H9 (cell line): ENCODE measurements around the gene PPP3CA. TPM values are rescaled to one million over a fixed set of nuclear protein-coding genes. Genes with fewer than 3 reads are reported as not detected.

Source experiments
- DNase-seq: peaks from one replicate; pipeline ENCODE4 v3.0.0-alpha.2; 2017
- H2AFZ ChIP-seq: one replicate; pipeline ENCODE4 v1.6.1; 2013; ENCODE audit warnings: mild to moderate bottlenecking, low read length, control low read depth, moderate library complexity
- H2AK5ac ChIP-seq: 2 replicates; pipeline ENCODE4 v1.6.1; 2013; ENCODE audit warnings: low read length, control low read depth, mixed read lengths; ENCODE audit not compliant: insufficient read length
- H2BK120ac ChIP-seq: one replicate; pipeline ENCODE4 v1.6.1; 2013; ENCODE audit warnings: low read depth, mild to moderate bottlenecking, low read length, control low read depth, inconsistent platforms; ENCODE audit not compliant: poor library complexity, severe bottlenecking
- H2BK12ac ChIP-seq: 2 replicates; pipeline ENCODE4 v1.6.1; 2013; ENCODE audit warnings: low read length, control low read depth, mixed read lengths, low read depth; ENCODE audit not compliant: insufficient read length
- H2BK15ac ChIP-seq: 2 replicates; pipeline ENCODE4 v1.6.1; 2013; ENCODE audit warnings: low read depth, low read length, control low read depth
- H2BK20ac ChIP-seq: one replicate; pipeline ENCODE4 v1.6.1; 2013; ENCODE audit warnings: low read depth, mild to moderate bottlenecking, low read length, control low read depth, inconsistent platforms; ENCODE audit not compliant: poor library complexity, severe bottlenecking
- H2BK5ac ChIP-seq: 2 replicates; pipeline ENCODE4 v1.6.1; 2013; ENCODE audit warnings: low read length, control low read depth, mixed read lengths; ENCODE audit not compliant: insufficient read length
- H3K14ac ChIP-seq: 2 replicates; pipeline ENCODE4 v1.6.1; 2013; ENCODE audit warnings: low read length, control low read depth; ENCODE audit not compliant: insufficient read depth
- H3K18ac ChIP-seq: 2 replicates; pipeline ENCODE4 v1.6.1; 2013; ENCODE audit warnings: low read depth, mild to moderate bottlenecking, mixed read lengths, low read length, control low read depth; ENCODE audit not compliant: insufficient read length
- H3K23ac ChIP-seq: 2 replicates; pipeline ENCODE4 v1.6.1; 2013; ENCODE audit warnings: low read length, control low read depth, mixed read lengths, low read depth; ENCODE audit not compliant: insufficient read length
- H3K23me2 ChIP-seq: 2 replicates; pipeline ENCODE4 v1.6.1; 2013; ENCODE audit warnings: low read depth, mild to moderate bottlenecking, mixed read lengths, low read length, control low read depth; ENCODE audit not compliant: insufficient read length, poor library complexity, severe bottlenecking
- H3K27ac ChIP-seq: 2 replicates; pipeline ENCODE4 v1.5.1; 2013; ENCODE audit warnings: low read length, control low read depth, mixed read lengths, low read depth; ENCODE audit not compliant: insufficient read length
- H3K27me3 ChIP-seq: 2 replicates; pipeline ENCODE4 v1.6.1; 2013; ENCODE audit warnings: low read length, control low read depth, inconsistent platforms; ENCODE audit not compliant: insufficient read depth
- H3K4ac ChIP-seq: 2 replicates; pipeline ENCODE4 v1.6.1; 2013; ENCODE audit warnings: low read depth, mild to moderate bottlenecking, control low read depth, inconsistent platforms, low read length, moderate library complexity
- H3K4me1 ChIP-seq: 2 replicates; pipeline ENCODE4 v1.6.1; 2013; ENCODE audit warnings: low read length, control low read depth, inconsistent platforms; ENCODE audit not compliant: insufficient read depth
- H3K4me2 ChIP-seq: 2 replicates; pipeline ENCODE4 v1.6.1; 2013; ENCODE audit warnings: low read length, control low read depth, mixed read lengths; ENCODE audit not compliant: insufficient read length, insufficient read depth
- H3K56ac ChIP-seq: 2 replicates; pipeline ENCODE4 v1.6.1; 2013; ENCODE audit warnings: low read depth, mild to moderate bottlenecking, mixed read lengths, low read length, control low read depth; ENCODE audit not compliant: insufficient read length
- H3K79me1 ChIP-seq: 2 replicates; pipeline ENCODE4 v1.6.1; 2013; ENCODE audit warnings: low read depth, mild to moderate bottlenecking, moderate library complexity, low read length, control low read depth, inconsistent platforms; ENCODE audit not compliant: insufficient read depth, poor library complexity, severe bottlenecking
- H3K79me2 ChIP-seq: 2 replicates; pipeline ENCODE4 v1.6.1; 2013; ENCODE audit warnings: low read length, control low read depth, inconsistent platforms; ENCODE audit not compliant: insufficient read depth
- H3K9ac ChIP-seq: 2 replicates; pipeline ENCODE4 v1.6.1; 2013; ENCODE audit warnings: low read length, control low read depth, mixed read lengths; ENCODE audit not compliant: insufficient read length; ENCODE audit errors: extremely low read depth
- H3K9me3 ChIP-seq: one replicate; pipeline ENCODE4 v1.6.1; 2013; ENCODE audit warnings: low read depth, low read length, inconsistent platforms; ENCODE audit not compliant: control insufficient read depth
- H3T11ph ChIP-seq: one replicate; pipeline ENCODE4 v1.6.1; 2013; ENCODE audit warnings: mild to moderate bottlenecking, low read length, control low read depth, inconsistent platforms
- H4K20me1 ChIP-seq: one replicate; pipeline ENCODE4 v1.6.1; 2013; ENCODE audit not compliant: control insufficient read depth, insufficient read length, insufficient read depth
- H4K5ac ChIP-seq: 2 replicates; pipeline ENCODE4 v1.6.1; 2013; ENCODE audit warnings: low read depth, mild to moderate bottlenecking, mixed read lengths, low read length, control low read depth; ENCODE audit not compliant: insufficient read length
- H4K8ac ChIP-seq: replicated peaks from 2 replicates; pipeline ENCODE4 v1.6.1; 2013; ENCODE audit warnings: low read length, control low read depth, mixed read lengths, low read depth; ENCODE audit not compliant: insufficient read length
- H4K91ac ChIP-seq: 2 replicates; pipeline ENCODE4 v1.6.1; 2013; ENCODE audit warnings: low read depth, mild to moderate bottlenecking, moderate library complexity, mixed read lengths, low read length, control low read depth; ENCODE audit not compliant: insufficient read length
- H3K27ac Mint-ChIP-seq, 3 experiments: 2 replicates in 2 of 3; 3 replicates in 1 of 3; pipeline ENCODE4 v1.8.0; 2020 to 2021; ENCODE audit warnings: mixed read lengths in 3 of 3, mild to moderate bottlenecking in 1 of 3, moderate library complexity in 1 of 3
- H3K27me3 Mint-ChIP-seq: 2 replicates; pipeline ENCODE4 v1.8.0; 2021; ENCODE audit warnings: low read depth, mild to moderate bottlenecking, moderate library complexity, mixed read lengths
- H3K36me3 Mint-ChIP-seq, 3 experiments: 2 replicates in 2 of 3; 3 replicates in 1 of 3; pipeline ENCODE4 v1.8.0; 2020 to 2021; ENCODE audit warnings: low read depth in 3 of 3, mixed read lengths in 3 of 3; ENCODE audit not compliant: insufficient read depth in 1 of 3
- H3K4me1 Mint-ChIP-seq, 2 experiments: 2 replicates each; pipeline ENCODE4 v1.8.0; 2020; ENCODE audit warnings: mixed read lengths in 2 of 2
- H3K4me3 Mint-ChIP-seq, 2 experiments: 2 replicates in 1 of 2; 3 replicates in 1 of 2; pipeline ENCODE4 v1.8.0; 2020 to 2021; ENCODE audit warnings: mild to moderate bottlenecking in 2 of 2, mixed read lengths in 2 of 2, moderate library complexity in 1 of 2
- H3K9me3 Mint-ChIP-seq, 2 experiments: 2 replicates in 1 of 2; 3 replicates in 1 of 2; pipeline ENCODE4 v1.8.0; 2020; ENCODE audit warnings: mild to moderate bottlenecking in 2 of 2, mixed read lengths in 2 of 2, moderate library complexity in 1 of 2
- CTCF ChIP-seq: fragments of 200-600 bp; sonication (generic); conservative IDR thresholded peaks from 3 replicates; pipeline ENCODE4 v1.8.0; 2021; ENCODE audit warnings: antibody characterized with exemption, mild to moderate bottlenecking
- WGBS: extraction: QIAGEN DNeasy Blood & Tissue Kit; methylation state at CpG from one replicate; pipeline ENCODE4 v1.1.7; 2013; ENCODE audit warnings: missing lambda C conversion rate, low lambda C conversion rate, mixed read lengths; ENCODE audit not compliant: insufficient read length; ENCODE audit errors: extremely low coverage; 5-methylcytosine and 5-hydroxymethylcytosine counted together
- total RNA-seq: library from RNA; stranded (reverse); gene quantifications from 2 replicates; pipeline ENCODE4 v1.2.1, GENCODE V29; 2021

The PPP3CA gene
- total RNA-seq, 1 experiment from 2014 or later, result 16.8 TPM

DNA sequence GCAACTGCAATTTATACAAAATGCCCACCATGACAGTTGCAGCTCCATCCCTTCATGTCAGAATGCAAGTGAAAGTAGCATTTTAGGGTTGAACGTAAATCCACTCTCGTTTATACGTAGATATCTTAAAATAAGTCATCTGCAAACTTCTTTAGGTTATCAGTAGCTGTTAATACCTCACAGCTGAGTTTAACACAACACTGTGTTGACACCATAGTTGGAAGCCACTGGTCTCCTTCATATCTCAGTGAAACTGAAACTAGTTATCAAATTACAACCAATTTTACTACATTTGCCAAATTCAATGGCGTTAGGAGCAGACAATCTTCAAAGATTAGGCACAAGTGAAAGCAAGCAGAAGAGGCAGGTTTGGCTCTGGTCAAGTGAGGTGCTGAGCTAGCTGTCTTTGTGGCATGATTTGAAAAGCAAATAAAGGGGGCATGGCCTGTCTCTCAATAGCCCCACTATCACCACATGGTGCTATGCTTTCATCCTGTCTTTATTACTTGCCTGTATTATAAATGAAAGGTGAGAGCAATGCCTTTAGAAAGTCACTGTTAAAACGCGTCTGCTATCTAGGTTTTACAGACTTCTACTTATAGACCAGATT is 12.3 kb downstream of the PPP3CA start:
- H4K8ac ChIP-seq, result no peak overlapping the region
- no peak for TF ChIP-seq CTCF
- no peak overlapping the region for H3K14ac ChIP-seq
- no peaks in the 10 kb centered on the region for H3K9me3 Mint-ChIP-seq
- no peaks in the 10 kb centered on the region; the same call in 1 of the 2 replicates for H3K4me1 ChIP-seq
- H2AK5ac ChIP-seq, result no peak overlapping the region
- no peak for DNase-seq
- H4K91ac ChIP-seq, result no peak overlapping the region
- H3K27me3 Mint-ChIP-seq, result no peaks in the 10 kb centered on the region
- H3K4me3 Mint-ChIP-seq, result no peak overlapping the region
- H4K20me1 ChIP-seq, result no peaks in the 10 kb centered on the region
- H2BK20ac ChIP-seq, result no peak overlapping the region
- H3K27me3 ChIP-seq, result no peaks in the 10 kb centered on the region
- peaks cover 6% of the 10 kb centered on the region for H3K79me2 ChIP-seq
- H3K27ac ChIP-seq, result no peak overlapping the region
- H2AFZ ChIP-seq, result no peak overlapping the region
- H2BK5ac ChIP-seq, result no peak overlapping the region
- H3K23ac ChIP-seq, result no peak overlapping the region
- no peaks in the 10 kb centered on the region for H3K9me3 ChIP-seq
- no CpG with 5 or more reads among the region's 6 CpGs for WGBS
- H3K4me1 Mint-ChIP-seq, result peaks cover 16 to 25% of the 10 kb centered on the region in 2 experiments
- H3K36me3 Mint-ChIP-seq, result peaks cover 0 to 3% (median 0%) of the 10 kb centered on the region in 3 experiments; a peak in 2 of 7 replicates
- H3K18ac ChIP-seq, result no peak overlapping the region
- H3K79me1 ChIP-seq, result no peaks in the 10 kb centered on the region
- H3K56ac ChIP-seq, result no peak overlapping the region
- no peak overlapping the region for H4K5ac ChIP-seq
- no peak overlapping the region for H3T11ph ChIP-seq
- H3K4ac ChIP-seq, result no peak overlapping the region
- H2BK12ac ChIP-seq, result no peak overlapping the region
- no peak overlapping the region for H2BK120ac ChIP-seq
- H2BK15ac ChIP-seq, result no peak overlapping the region
- H3K4me2 ChIP-seq, result no peak overlapping the region
- H3K27ac Mint-ChIP-seq, result peak overlapping the region in 2 of 3 experiments; percentile 64 to 65; a peak in 2 of 7 replicates
- no peaks in the 10 kb centered on the region for H3K23me2 ChIP-seq
- no peak overlapping the region for H3K9ac ChIP-seq
